Ammon's horn (tissue), 1 donor: Measurements from ENCODE around the gene SLC26A2.

ENCODE experiments used
- DNase-seq: peaks from one replicate; pipeline ENCODE4 v3.0.0-alpha.2; 2016; ENCODE audit warnings: low spot score

Gene SLC26A2

GRCh38 chr5:149961957-149962409 lies 1.4 kb downstream of the SLC26A2 start:
- DNase-seq = peak; percentile 50

GRCh38 chr5:149962601-149963300 lies 2.2 kb downstream of the SLC26A2 start:
- DNase-seq = no peak

GRCh38 chr5:149963729-149964128 lies 3.2 kb downstream of the SLC26A2 start:
- no peak for DNase-seq

- DNase-seq = no peak
Measured at GRCh38 chr5:149966946-149967345, 6.4 kb downstream of the SLC26A2 start.

GRCh38 chr5:149969181-149969930 lies 8.8 kb downstream of the SLC26A2 start:
- no peak for DNase-seq

- no peak for DNase-seq
Measured at GRCh38 chr5:149975409-149975808, 14.9 kb downstream of the SLC26A2 start.

GRCh38 chr5:149979896-149980295 lies 19.3 kb downstream of the SLC26A2 start:
- DNase-seq = no peak

GRCh38 chr5:149981206-149981605 lies 20.6 kb downstream of the SLC26A2 start:
- DNase-seq = no peak

GRCh38 chr5:149982505-149982904 lies 21.9 kb downstream of the SLC26A2 start:
- no peak for DNase-seq

GRCh38 chr5:149988126-149988525 lies 27.6 kb downstream of the SLC26A2 start:
- no peak for DNase-seq

- DNase-seq = peak; percentile 88
Measured at GRCh38 chr5:149990518-149991376, 30.2 kb downstream of the SLC26A2 start.

GRCh38 chr5:149993471-149993870 lies 32.9 kb downstream of the SLC26A2 start:
- no peak for DNase-seq

GRCh38 chr5:149995385-149996204 lies 35.0 kb downstream of the SLC26A2 start:
- peak; percentile 85 for DNase-seq

- DNase-seq = no peak
Measured at GRCh38 chr5:149996205-149996890, 35.8 kb downstream of the SLC26A2 start.

- no peak for DNase-seq
Measured at GRCh38 chr5:149998281-149998680, 37.7 kb downstream of the SLC26A2 start.

- DNase-seq = no peak
Measured at GRCh38 chr5:149999359-149999758, 38.8 kb downstream of the SLC26A2 start.

- no peak for DNase-seq
Measured at GRCh38 chr5:149999866-150000255, 39.3 kb downstream of the SLC26A2 start.

GRCh38 chr5:150000256-150000989 lies 39.9 kb downstream of the SLC26A2 start, which contains the start of the genes HMGXB3 and TIGD6:
Gene HMGXB3 (plus strand): TSS chr5:150000739. CDS start chr5:150004853, 4,114 bp downstream.
Gene TIGD6 (minus strand): TSS chr5:150000654. CDS start chr5:149996348, 4,306 bp downstream.
- DNase-seq = peak; percentile 95

- DNase-seq = peak; percentile 17
Measured at GRCh38 chr5:150000990-150001659, 40.6 kb downstream of the SLC26A2 start.
